ENCODE measurements around the gene PNLIPRP3. TPM values are rescaled to one million over a fixed set of nuclear protein-coding genes. Genes with fewer than 3 reads are reported as not detected.

The PNLIPRP3 gene
- total and polyA plus RNA-seq, 2 of the 8 experiments (the other 6 are each of a cell fraction or from before 2014, with no cell fraction given) = not detected

- H3K4me2 ChIP-seq (ENCODE audit: insufficient read depth in 1 of 2, low read depth in 2 of 2, low read length in 2 of 2) = no peak overlapping the region
- no peak overlapping the region for H3K56ac ChIP-seq (replicated peaks; ENCODE audit: insufficient read length, low read depth, low read length)
- no peaks in the 10 kb centered on the region for H3K23me2 ChIP-seq (ENCODE audit: low read depth, low read length)
- no peak overlapping the region for H4K8ac ChIP-seq (ENCODE audit: extremely low read depth, insufficient read depth, low read length)
- no peak overlapping the region for H2AK5ac ChIP-seq (ENCODE audit: low read depth, low read length)
- H3K79me2 ChIP-seq (ENCODE audit: control insufficient read depth in 1 of 2, insufficient read depth in 2 of 2, low read length in 2 of 2) = no peaks in the 10 kb centered on the region
- H4K91ac ChIP-seq (replicated peaks; ENCODE audit: insufficient read length, low read length) = no peak overlapping the region
- H3K36me3 ChIP-seq (ENCODE audit: control insufficient read depth in 2 of 4, insufficient read depth in 4 of 4, low read length in 3 of 4) = no peaks in the 10 kb centered on the region
- H2BK15ac ChIP-seq (ENCODE audit: low read length) = no peak overlapping the region
- DNase-seq (ENCODE audit: low read depth in 1 of 2, low spot score in 2 of 2) (no peak), FAIRE-seq (no peak)
- ChIA-PET POLR2A (ENCODE audit: partially characterized antibody) (no interaction called here), CTCF (ENCODE audit: partially characterized antibody) (interaction anchor here (0.7 to 2.7 kb wide), 14 partner anchors 9 to 1079 kb away, joined by 3 to 14 read pairs (median 6); partner anchors contain the start of gene PNLIP)
- H3K4me1 ChIP-seq (replicated peaks in 1 of 4; ENCODE audit: control insufficient read depth in 3 of 4, insufficient read depth in 4 of 4, low read length in 3 of 4) = no peaks in the 10 kb centered on the region; a peak in 1 of 7 replicates
- no peaks in the 10 kb centered on the region for H3K79me1 ChIP-seq (ENCODE audit: low read depth, low read length)
- no peaks in the 10 kb centered on the region for H3K9me3 ChIP-seq (ENCODE audit: insufficient read depth in 2 of 2, low read depth in 1 of 2, low read length in 1 of 2)
- no peak overlapping the region for H2BK120ac ChIP-seq (replicated peaks; ENCODE audit: low read depth, low read length)
- H2BK12ac ChIP-seq (ENCODE audit: low read depth, low read length) = no peak overlapping the region
- no peak overlapping the region for H2BK20ac ChIP-seq (ENCODE audit: low read length)
- H3K27ac ChIP-seq (ENCODE audit: low read depth, low read length) = no peak overlapping the region
- H2AFZ ChIP-seq (ENCODE audit: low read length) = peak overlapping the region; percentile 26; the same call in 1 of the 2 replicates
- H3K18ac ChIP-seq (ENCODE audit: extremely low read depth, low read length) = no peak overlapping the region
- H4K20me1 ChIP-seq (replicated peaks in 1 of 2; ENCODE audit: control insufficient read depth in 1 of 2, insufficient read depth in 2 of 2, low read length in 2 of 2) = no peaks in the 10 kb centered on the region
- no peak overlapping the region for H3K14ac ChIP-seq (ENCODE audit: insufficient read length)
- H4K5ac ChIP-seq (ENCODE audit: insufficient read length, low read depth, low read length) = no peak overlapping the region
- TF ChIP-seq SIX5 (IDR thresholded peaks at IDR 0.05; ENCODE audit: low read depth, low read length) (no peak), CREB1 (IDR thresholded peaks at IDR 0.05) (no peak), BCL11A (IDR thresholded peaks at IDR 0.05; ENCODE audit: low read depth in 2 of 2, low read length in 2 of 2) (no peak), JUN (IDR thresholded peaks at IDR 0.05; ENCODE audit: low read depth, low read length) (no peak)
- WGBS, 2 experiments (ENCODE audit: extremely low coverage in 1 of 2, insufficient coverage in 1 of 2, insufficient read length in 1 of 2, insufficient replicate concordance in 2 of 2, low coverage in 1 of 2, low lambda C conversion rate in 2 of 2, missing lambda C conversion rate in 1 of 2) = 95% methylated on average over 8 of the region's 8 CpGs; no CpG with 5 or more reads in 1 of the 2 experiments
- no peak overlapping the region for H3K4me3 ChIP-seq (ENCODE audit: extremely low read depth in 1 of 4, insufficient read depth in 2 of 4, low read depth in 3 of 4, low read length in 4 of 4)
- H2BK5ac ChIP-seq (ENCODE audit: low read depth, low read length) = no peak overlapping the region
- no peaks in the 10 kb centered on the region for H3K27me3 ChIP-seq (replicated peaks in 1 of 4; ENCODE audit: control insufficient read depth in 3 of 4, extremely low read depth in 1 of 4, insufficient read depth in 3 of 4, low read length in 3 of 4)
- H3K23ac ChIP-seq (ENCODE audit: insufficient read length) = no peak overlapping the region
- H3K9ac ChIP-seq (replicated peaks in 1 of 4; ENCODE audit: extremely low read depth in 1 of 4, low read depth in 3 of 4, low read length in 3 of 4) = no peak overlapping the region
- no peak overlapping the region for H3K4ac ChIP-seq (replicated peaks; ENCODE audit: insufficient read length, low read depth, low read length)
Observed at GRCh38 chr10:116522803-116523381, 95.2 kb downstream of the PNLIPRP3 start.
